Left lung (tissue), 10 donors: ENCODE measurements around the gene ITIH1. TPM values are rescaled to one million over a fixed set of nuclear protein-coding genes. Genes with fewer than 3 reads are reported as not detected.

Experiments
- ATAC-seq: fragments of 200-7000 bp; cut with Tn5 transposase; one replicate; pipeline ENCODE4 v1.9.1; 2020; ENCODE audit warnings: moderate library complexity
- DNase-seq, 4 donors: peaks; one replicate each; pipeline ENCODE4 v3.0.0-alpha.2; 2013 to 2020
- H3K27ac ChIP-seq, 2 donors: fragments of 200-600 bp; sonication (generic) in 1 of 2; one replicate each; pipeline versions ENCODE4 v1.5.0 to v1.8.0; 2020 to 2021
- H3K27me3 ChIP-seq, 2 donors: fragments of 200-600 bp; sonication (generic) in 1 of 2; one replicate each; pipeline versions ENCODE4 v1.5.0 to v1.8.0; 2020 to 2021
- H3K36me3 ChIP-seq, 2 donors: fragments of 200-600 bp; sonication (generic) in 1 of 2; one replicate each; pipeline versions ENCODE4 v1.5.0 to v1.8.0; 2020 to 2021
- H3K4me1 ChIP-seq, 2 donors: fragments of 200-600 bp; one replicate each; pipeline ENCODE4 v1.8.0; 2021
- H3K4me3 ChIP-seq, 2 donors: fragments of 200-600 bp; sonication (generic) in 1 of 2; one replicate each; pipeline versions ENCODE4 v1.5.0 to v1.8.0; 2020 to 2021; ENCODE audit warnings: mild to moderate bottlenecking in 1 of 2
- H3K9me3 ChIP-seq, 2 donors: fragments of 200-600 bp; sonication (generic) in 1 of 2; one replicate each; pipeline versions ENCODE4 v1.5.0 to v1.8.0; 2020 to 2021
- intact Hi-C, 2 donors: fragments of 100-400 bp; cut with DNase I; formaldehyde crosslinking; loops; one replicate each; pipeline versions ENCODE4 v1.11.2 to v1.14.2; 2022
- polyA plus RNA-seq, 6 donors: library from polyadenylated mRNA; unstranded; fragments of 120-200 nt; gene quantifications; one replicate each; pipeline ENCODE4 v1.2.1, GENCODE V29; 2013; ENCODE audit not compliant: insufficient read length in 6 of 6
- total RNA-seq, 2 donors: library from RNA; stranded (reverse); fragmentation: NEBNext Ultra II Directional; extraction: Animal tissue kit (Norgen Biotek cat#: 25700); gene quantifications; one replicate each; pipeline ENCODE4 v1.2.1, GENCODE V29; 2021
- TF ChIP-seq, protein P1 (sequence below), 2 donors: fragments of 200-600 bp; sonication (generic) in 1 of 2; IDR thresholded peaks; one replicate each; pipeline versions ENCODE4 v1.5.0 to v1.8.0; 2021; ENCODE audit warnings: antibody characterized with exemption in 2 of 2
- donor health status: DM: no; HTN: yes; CAD: no.
- donor health status: DM: no; HTN: no; CAD: no.

ITIH1 gene
- total and polyA plus RNA-seq, 8 donors, result 0.18 to 0.61 (median 0.45) TPM; not detected in 4

DNA sequence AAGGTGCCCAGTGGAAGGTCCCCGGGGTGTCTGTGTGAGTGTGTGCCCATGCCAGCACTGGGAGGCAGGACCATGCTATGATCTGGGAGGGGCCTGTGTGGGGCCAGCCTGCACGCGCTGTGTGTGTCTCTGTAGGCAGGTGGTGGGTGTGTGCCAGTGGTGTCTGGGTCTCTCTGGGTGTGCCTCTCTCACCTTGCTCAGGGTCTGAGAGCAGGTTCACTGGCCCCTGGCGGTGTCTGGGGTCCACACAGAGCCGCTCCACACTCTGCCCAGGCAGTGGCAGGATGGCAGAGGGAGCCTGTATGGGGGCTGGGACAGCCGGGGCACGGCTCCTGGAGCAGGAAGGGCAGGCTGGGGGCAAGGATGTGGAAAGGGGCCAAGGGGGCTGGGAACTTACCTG, 40.5 kb downstream of the ITIH1 start:
- TF ChIP-seq, protein P1, sequence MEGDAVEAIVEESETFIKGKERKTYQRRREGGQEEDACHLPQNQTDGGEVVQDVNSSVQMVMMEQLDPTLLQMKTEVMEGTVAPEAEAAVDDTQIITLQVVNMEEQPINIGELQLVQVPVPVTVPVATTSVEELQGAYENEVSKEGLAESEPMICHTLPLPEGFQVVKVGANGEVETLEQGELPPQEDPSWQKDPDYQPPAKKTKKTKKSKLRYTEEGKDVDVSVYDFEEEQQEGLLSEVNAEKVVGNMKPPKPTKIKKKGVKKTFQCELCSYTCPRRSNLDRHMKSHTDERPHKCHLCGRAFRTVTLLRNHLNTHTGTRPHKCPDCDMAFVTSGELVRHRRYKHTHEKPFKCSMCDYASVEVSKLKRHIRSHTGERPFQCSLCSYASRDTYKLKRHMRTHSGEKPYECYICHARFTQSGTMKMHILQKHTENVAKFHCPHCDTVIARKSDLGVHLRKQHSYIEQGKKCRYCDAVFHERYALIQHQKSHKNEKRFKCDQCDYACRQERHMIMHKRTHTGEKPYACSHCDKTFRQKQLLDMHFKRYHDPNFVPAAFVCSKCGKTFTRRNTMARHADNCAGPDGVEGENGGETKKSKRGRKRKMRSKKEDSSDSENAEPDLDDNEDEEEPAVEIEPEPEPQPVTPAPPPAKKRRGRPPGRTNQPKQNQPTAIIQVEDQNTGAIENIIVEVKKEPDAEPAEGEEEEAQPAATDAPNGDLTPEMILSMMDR (IDR thresholded peaks at IDR 0.05), result no peak

DNA sequence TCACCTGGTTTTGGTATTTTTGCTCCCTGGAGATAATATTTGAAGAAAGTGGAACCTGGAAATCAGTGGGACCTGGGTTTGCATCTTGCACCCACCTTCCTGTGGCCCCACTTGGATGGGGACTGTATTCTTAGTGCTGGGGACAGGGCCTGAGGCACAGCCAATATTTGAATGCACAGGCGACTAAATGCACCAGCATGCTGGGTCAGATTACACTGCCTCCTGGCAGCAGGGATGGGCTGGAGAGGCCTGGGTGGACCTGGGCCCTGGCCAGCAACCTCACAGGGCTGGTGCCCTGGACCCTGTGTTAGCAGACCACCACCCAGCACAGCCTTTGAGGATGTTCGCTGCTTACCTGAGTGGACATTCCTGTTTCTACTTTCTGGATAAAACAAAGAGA, 42.5 kb downstream of the ITIH1 start:
- intact Hi-C loops, result no loop called here
- DNase-seq (no peak), ATAC-seq (no peak)
- Histone ChIP-seq H3K27me3 (no peaks in the 10 kb centered on the region), H3K9me3 (no peaks in the 10 kb centered on the region), H3K36me3 (peaks cover 0 to 27% of the 10 kb centered on the region in 2 donors), H3K27ac (no peak overlapping the region), H3K4me3 (no peak overlapping the region), H3K4me1 (no peaks in the 10 kb centered on the region)
- TF ChIP-seq, protein P1 (IDR thresholded peaks at IDR 0.05), result no peak

More for the DNA sequence above, 40.5 kb downstream of the ITIH1 start:
- Histone ChIP-seq H3K9me3 (no peaks in the 10 kb centered on the region), H3K4me1 (no peaks in the 10 kb centered on the region), H3K36me3 (peaks cover 0 to 10% of the 10 kb centered on the region in 2 donors), H3K27me3 (no peaks in the 10 kb centered on the region), H3K27ac (no peak overlapping the region), H3K4me3 (no peak overlapping the region)
- intact Hi-C loops, result no loop called here
- ATAC-seq (no peak), DNase-seq (no peak)

DNA sequence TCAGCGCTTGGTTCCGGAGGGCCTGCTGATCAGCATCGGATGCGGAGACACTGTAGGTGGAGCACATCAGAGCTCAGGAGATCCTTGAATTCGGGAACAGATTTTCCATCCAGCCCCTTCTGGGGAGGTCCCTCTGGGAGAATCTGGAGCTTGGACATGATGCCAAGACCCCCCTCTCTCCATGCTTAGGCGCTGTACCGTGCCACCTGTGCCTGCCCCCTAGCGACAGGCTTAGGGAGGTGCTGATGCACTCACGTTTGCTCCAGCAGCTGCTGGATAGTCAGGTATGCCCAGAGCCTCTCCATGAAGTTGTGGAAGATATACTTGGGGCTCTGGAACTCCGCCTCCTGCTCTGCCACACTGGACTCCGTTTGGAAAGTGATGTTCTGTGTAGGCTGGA, 43.3 kb downstream of the ITIH1 start:
- H3K27me3 ChIP-seq, result no peaks in the 10 kb centered on the region
- intact Hi-C loops, result no loop called here
- TF ChIP-seq, protein P1 (IDR thresholded peaks at IDR 0.05), result peak; percentile 10 to 35
- DNase-seq (no peak), ATAC-seq (peak; percentile 61)
- H3K27ac ChIP-seq, result no peak overlapping the region
- H3K4me3 ChIP-seq, result no peak overlapping the region
- H3K36me3 ChIP-seq, result peaks cover 0 to 27% of the 10 kb centered on the region in 2 donors
- no peaks in the 10 kb centered on the region for H3K4me1 ChIP-seq
- H3K9me3 ChIP-seq, result no peaks in the 10 kb centered on the region

DNA sequence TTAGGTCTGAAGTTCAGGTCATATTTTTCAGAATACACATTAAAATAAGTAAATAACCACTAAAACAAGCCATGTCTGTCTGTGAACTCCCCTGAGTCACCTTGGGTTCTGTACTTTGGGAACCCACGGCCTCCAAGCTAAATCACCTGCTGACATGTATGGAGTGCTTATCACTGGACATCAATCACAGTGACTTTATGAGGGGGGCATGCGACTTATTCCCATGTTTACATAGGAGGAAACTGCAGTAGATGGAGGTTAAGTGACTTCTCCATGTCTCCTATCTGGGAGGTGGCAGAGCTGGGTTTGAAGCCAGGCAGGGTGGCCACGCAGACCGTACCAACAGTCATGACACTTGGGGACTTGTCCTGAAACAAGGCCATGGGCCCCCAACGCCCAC, 45.0 kb downstream of the ITIH1 start:
- intact Hi-C loops, result no loop called here
- TF ChIP-seq, protein P1 (IDR thresholded peaks at IDR 0.05), result no peak
- no peak for DNase-seq
- no peaks in the 10 kb centered on the region for H3K27me3 ChIP-seq
- no peaks in the 10 kb centered on the region for H3K9me3 ChIP-seq
- H3K4me3 ChIP-seq, result no peak overlapping the region
- no peak for ATAC-seq
- no peaks in the 10 kb centered on the region for H3K4me1 ChIP-seq
- no peak overlapping the region for H3K27ac ChIP-seq
- peaks cover 0 to 27% of the 10 kb centered on the region in 2 donors for H3K36me3 ChIP-seq

DNA sequence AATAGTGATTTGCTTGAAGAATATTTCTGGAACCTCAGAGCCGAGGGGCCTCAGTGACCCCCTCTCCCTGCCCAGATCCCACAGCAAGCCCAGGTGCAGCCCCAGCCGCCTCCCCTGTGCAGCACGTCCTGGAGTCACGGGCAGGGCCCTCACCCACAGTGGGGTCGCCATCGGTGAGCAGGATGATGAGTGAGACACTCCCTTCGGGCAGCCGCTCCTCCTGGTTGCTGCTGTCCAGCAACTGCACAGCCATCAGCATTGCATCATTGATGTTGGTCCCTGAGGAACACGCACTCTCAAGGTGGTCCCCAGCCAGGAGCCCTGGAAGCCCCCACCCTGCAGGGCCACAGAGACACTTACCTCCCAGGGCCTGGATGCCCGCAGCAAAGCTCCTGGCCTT, 46.6 kb downstream of the ITIH1 start:
- Histone ChIP-seq H3K27me3 (no peaks in the 10 kb centered on the region), H3K9me3 (no peaks in the 10 kb centered on the region), H3K36me3 (peaks cover 0 to 27% of the 10 kb centered on the region in 2 donors), H3K27ac (no peak overlapping the region), H3K4me1 (no peaks in the 10 kb centered on the region), H3K4me3 (no peak overlapping the region)
- DNase-seq (no peak), ATAC-seq (no peak)
- TF ChIP-seq, protein P1 (IDR thresholded peaks at IDR 0.05), result no peak
- intact Hi-C loops, result no loop called here
